SK-N-SH treated with all-trans-retinoic acid at 6 μM for 48 hours (cell line): ENCODE data around the gene SAPCD1.

Source experiments
- ATAC-seq: fragments of 200-7000 bp; cut with Tn5 transposase; 3 replicates; pipeline ENCODE4 v1.9.1; 2020; ENCODE audit warnings: mild to moderate bottlenecking, moderate library complexity
- BACH2 ChIP-seq: fragments of 250-450 bp; sonication (Bioruptor Pico); IDR thresholded peaks from 2 replicates; pipeline ENCODE4 v1.9.0; 2021; ENCODE audit warnings: mild to moderate bottlenecking, borderline replicate concordance
- CSDC2 ChIP-seq: fragments of 250-450 bp; sonication (Bioruptor Pico); IDR thresholded peaks from 2 replicates; pipeline ENCODE4 v1.5.0; 2020; ENCODE audit warnings: mild to moderate bottlenecking, moderate library complexity
- ESRRG ChIP-seq: fragments of 250-450 bp; sonication (Bioruptor Pico); IDR thresholded peaks from 2 replicates; pipeline ENCODE4 v1.6.1; 2021; ENCODE audit warnings: mild to moderate bottlenecking
- GLIS3 ChIP-seq: fragments of 250-450 bp; sonication (Bioruptor Pico); IDR thresholded peaks from 2 replicates; pipeline ENCODE4 v1.5.0; 2020; ENCODE audit warnings: mild to moderate bottlenecking, moderate library complexity
- OSR1 ChIP-seq: fragments of 250-450 bp; sonication (Bioruptor Pico); IDR thresholded peaks from 2 replicates; pipeline ENCODE4 v1.8.0; 2022; ENCODE audit warnings: moderate library complexity, mild to moderate bottlenecking, inconsistent platforms
- RARB ChIP-seq: fragments of 250-450 bp; sonication (Bioruptor Pico); IDR thresholded peaks from 2 replicates; pipeline ENCODE4 v1.8.0; 2021; ENCODE audit warnings: mild to moderate bottlenecking, moderate library complexity
- SNAI2 ChIP-seq: fragments of 250-450 bp; sonication (Bioruptor Pico); IDR thresholded peaks from 2 replicates; pipeline ENCODE4 v1.5.0; 2020; ENCODE audit warnings: mild to moderate bottlenecking, moderate library complexity
- TCF4 ChIP-seq: fragments of 250-450 bp; sonication (Bioruptor Pico); IDR thresholded peaks from 2 replicates; pipeline ENCODE4 v1.8.0; 2021; ENCODE audit warnings: mild to moderate bottlenecking, moderate library complexity, borderline replicate concordance
- TOX ChIP-seq: fragments of 250-450 bp; sonication (Bioruptor Pico); IDR thresholded peaks from 2 replicates; pipeline ENCODE4 v1.8.0; 2021; ENCODE audit warnings: mild to moderate bottlenecking, moderate library complexity, borderline replicate concordance
- TSHZ2 ChIP-seq: fragments of 250-450 bp; sonication (Bioruptor Pico); IDR thresholded peaks from 2 replicates; pipeline ENCODE4 v1.5.0; 2020; ENCODE audit warnings: mild to moderate bottlenecking, moderate library complexity
- ZFP3 ChIP-seq: fragments of 250-450 bp; sonication (Bioruptor Pico); IDR thresholded peaks from 2 replicates; pipeline ENCODE4 v1.5.0; 2020; ENCODE audit warnings: mild to moderate bottlenecking, moderate library complexity
- ZFP30 ChIP-seq: fragments of 450-650 bp; formaldehyde crosslinking; IDR thresholded peaks from 2 replicates; pipeline ENCODE4 v1.5.0; 2022; ENCODE audit warnings: mild to moderate bottlenecking, moderate library complexity
- ZNF565 ChIP-seq: fragments of 450-650 bp; formaldehyde crosslinking; conservative IDR thresholded peaks from 2 replicates; pipeline ENCODE4 v1.5.0; 2020; ENCODE audit warnings: low read depth, mild to moderate bottlenecking, moderate library complexity
- ZNF70 ChIP-seq: fragments of 450-650 bp; formaldehyde crosslinking; IDR thresholded peaks from 2 replicates; pipeline ENCODE4 v1.5.0; 2020; ENCODE audit warnings: mild to moderate bottlenecking, moderate library complexity
- ZNF8 ChIP-seq: fragments of 450-650 bp; formaldehyde crosslinking; IDR thresholded peaks from 2 replicates; pipeline ENCODE4 v1.5.0; 2020; ENCODE audit warnings: mild to moderate bottlenecking, moderate library complexity
- TF ChIP-seq, protein P1 (sequence below): fragments of 250-450 bp; sonication (Bioruptor Pico); IDR thresholded peaks from 2 replicates; pipeline ENCODE4 v1.8.0; 2021; ENCODE audit warnings: low read depth, mild to moderate bottlenecking, moderate library complexity, borderline replicate concordance
- TF ChIP-seq, protein P2 (sequence below): fragments of 250-450 bp; sonication (Bioruptor Pico); IDR thresholded peaks from 2 replicates; pipeline ENCODE4 v1.5.1; 2020; ENCODE audit warnings: low read depth, mild to moderate bottlenecking, moderate library complexity
- TF ChIP-seq, protein P3 (sequence below): fragments of 250-450 bp; sonication (Bioruptor Pico); IDR thresholded peaks from 2 replicates; pipeline ENCODE4 v1.5.1; 2021; ENCODE audit warnings: mild to moderate bottlenecking, moderate library complexity

The SAPCD1 gene

DNA sequence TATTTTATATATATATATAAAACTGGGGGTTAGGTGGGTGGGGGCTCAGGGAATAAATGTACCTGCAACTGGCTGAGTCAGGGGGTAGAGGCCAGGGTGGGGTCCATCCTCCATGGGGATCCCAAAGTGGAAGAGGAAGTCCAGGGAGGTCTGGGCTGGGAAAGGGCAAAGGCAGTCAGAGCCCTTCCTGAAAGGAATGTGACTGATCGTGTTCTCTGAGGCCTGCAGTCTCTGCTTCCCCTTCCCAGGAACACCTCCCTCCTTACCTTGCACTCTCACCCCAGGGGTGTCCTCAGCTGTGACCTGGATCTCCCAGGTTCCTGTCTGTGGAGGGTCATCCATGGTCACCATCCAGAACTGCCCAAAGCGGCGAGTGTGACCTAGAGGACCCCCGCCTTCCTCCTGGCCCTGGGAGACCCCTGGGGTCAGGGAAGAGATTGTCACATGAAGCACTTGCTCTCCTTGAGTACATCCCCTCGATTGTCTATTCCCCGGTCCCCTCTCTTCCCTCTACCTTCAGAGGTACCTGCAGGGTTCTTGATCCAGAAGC lies 4.7 kb downstream of the SAPCD1 start:
- TF ChIP-seq ZNF8 = no peak
- TF ChIP-seq CSDC2 (CRISPR knock-in tag) = no peak
- ATAC-seq = no peak

GRCh38 chr6:31768363-31769257 lies 6.2 kb downstream of the SAPCD1 start:
- TF ChIP-seq, protein P1, sequence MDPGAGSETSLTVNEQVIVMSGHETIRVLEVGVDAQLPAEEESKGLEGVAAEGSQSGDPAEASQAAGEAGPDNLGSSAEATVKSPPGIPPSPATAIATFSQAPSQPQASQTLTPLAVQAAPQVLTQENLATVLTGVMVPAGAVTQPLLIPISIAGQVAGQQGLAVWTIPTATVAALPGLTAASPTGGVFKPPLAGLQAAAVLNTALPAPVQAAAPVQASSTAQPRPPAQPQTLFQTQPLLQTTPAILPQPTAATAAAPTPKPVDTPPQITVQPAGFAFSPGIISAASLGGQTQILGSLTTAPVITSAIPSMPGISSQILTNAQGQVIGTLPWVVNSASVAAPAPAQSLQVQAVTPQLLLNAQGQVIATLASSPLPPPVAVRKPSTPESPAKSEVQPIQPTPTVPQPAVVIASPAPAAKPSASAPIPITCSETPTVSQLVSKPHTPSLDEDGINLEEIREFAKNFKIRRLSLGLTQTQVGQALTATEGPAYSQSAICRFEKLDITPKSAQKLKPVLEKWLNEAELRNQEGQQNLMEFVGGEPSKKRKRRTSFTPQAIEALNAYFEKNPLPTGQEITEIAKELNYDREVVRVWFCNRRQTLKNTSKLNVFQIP (CRISPR knock-in tag) = no peak
- TF ChIP-seq, protein P2, sequence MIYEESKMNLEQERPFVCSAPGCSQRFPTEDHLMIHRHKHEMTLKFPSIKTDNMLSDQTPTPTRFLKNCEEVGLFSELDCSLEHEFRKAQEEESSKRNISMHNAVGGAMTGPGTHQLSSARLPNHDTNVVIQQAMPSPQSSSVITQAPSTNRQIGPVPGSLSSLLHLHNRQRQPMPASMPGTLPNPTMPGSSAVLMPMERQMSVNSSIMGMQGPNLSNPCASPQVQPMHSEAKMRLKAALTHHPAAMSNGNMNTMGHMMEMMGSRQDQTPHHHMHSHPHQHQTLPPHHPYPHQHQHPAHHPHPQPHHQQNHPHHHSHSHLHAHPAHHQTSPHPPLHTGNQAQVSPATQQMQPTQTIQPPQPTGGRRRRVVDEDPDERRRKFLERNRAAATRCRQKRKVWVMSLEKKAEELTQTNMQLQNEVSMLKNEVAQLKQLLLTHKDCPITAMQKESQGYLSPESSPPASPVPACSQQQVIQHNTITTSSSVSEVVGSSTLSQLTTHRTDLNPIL = no peak
- TF ChIP-seq ESRRG = no peak
- TF ChIP-seq, all 23 proteins: peak for 0
- no peak for ATAC-seq

- peak; percentile 46 for ATAC-seq
- no peak for TF ChIP-seq SNAI2 (CRISPR knock-in tag)
- TF ChIP-seq, protein P3, sequence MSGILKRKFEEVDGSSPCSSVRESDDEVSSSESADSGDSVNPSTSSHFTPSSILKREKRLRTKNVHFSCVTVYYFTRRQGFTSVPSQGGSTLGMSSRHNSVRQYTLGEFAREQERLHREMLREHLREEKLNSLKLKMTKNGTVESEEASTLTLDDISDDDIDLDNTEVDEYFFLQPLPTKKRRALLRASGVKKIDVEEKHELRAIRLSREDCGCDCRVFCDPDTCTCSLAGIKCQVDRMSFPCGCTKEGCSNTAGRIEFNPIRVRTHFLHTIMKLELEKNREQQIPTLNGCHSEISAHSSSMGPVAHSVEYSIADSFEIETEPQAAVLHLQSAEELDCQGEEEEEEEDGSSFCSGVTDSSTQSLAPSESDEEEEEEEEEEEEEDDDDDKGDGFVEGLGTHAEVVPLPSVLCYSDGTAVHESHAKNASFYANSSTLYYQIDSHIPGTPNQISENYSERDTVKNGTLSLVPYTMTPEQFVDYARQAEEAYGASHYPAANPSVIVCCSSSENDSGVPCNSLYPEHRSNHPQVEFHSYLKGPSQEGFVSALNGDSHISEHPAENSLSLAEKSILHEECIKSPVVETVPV (CRISPR knock-in tag) = no peak
- TF ChIP-seq ZNF8 = no peak
- no peak for TF ChIP-seq TSHZ2 (CRISPR knock-in tag)
- TF ChIP-seq TOX = no peak
- no peak for TF ChIP-seq OSR1
- no peak for TF ChIP-seq ZFP3 (CRISPR knock-in tag)
- no peak for TF ChIP-seq ZFP30 (CRISPR knock-in tag)
- no peak for TF ChIP-seq ESRRG
- no peak for TF ChIP-seq GLIS3 (CRISPR knock-in tag)
- TF ChIP-seq TCF4 = no peak
- TF ChIP-seq, protein P2 = no peak
- TF ChIP-seq RARB (CRISPR knock-in tag) = no peak
- TF ChIP-seq, protein P1 (CRISPR knock-in tag) = no peak
- TF ChIP-seq BACH2 (CRISPR knock-in tag) = no peak
- no peak for TF ChIP-seq ZNF70
- TF ChIP-seq ZNF565 = no peak
- no peak for TF ChIP-seq CSDC2 (CRISPR knock-in tag)
Observed at GRCh38 chr6:31769684-31770371, 7.4 kb downstream of the SAPCD1 start.
